Activated gamma-delta T cell treated with anti-CD3 and anti-CD28 coated beads, Interleukin-2, amount 50 U/mL, for 16 hours (primary cell): ENCODE data around the gene MEF2D.
A peak's percentile ranks its signal among the peaks of the same experiment; 100 is the strongest.

Experiments
- DNase-seq: peaks from one replicate; pipeline ENCODE4 v3.0.0-alpha.2; 2020; ENCODE audit warnings: low read depth

The MEF2D gene

DNA sequence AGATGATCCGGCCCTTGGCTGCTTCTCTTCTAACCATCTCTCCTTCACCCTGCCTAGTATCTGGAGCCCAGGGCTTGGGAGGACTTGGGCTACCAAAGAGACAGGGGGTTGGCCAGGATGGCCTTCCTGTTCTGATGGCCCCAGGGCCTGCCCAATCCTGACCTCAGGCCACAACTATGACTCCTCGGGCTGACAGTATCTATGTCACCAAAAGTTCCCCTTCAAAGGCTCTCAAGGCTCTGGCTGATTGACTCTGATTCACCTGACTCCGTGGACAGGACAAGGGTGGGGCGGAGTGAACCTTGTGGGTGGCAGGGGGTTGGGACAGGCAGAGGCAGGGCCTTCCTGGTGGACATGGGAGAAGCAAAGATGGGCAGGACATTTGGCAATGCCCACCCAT lies 12.7 kb downstream of the MEF2D start:
- DNase-seq: no peak

DNA sequence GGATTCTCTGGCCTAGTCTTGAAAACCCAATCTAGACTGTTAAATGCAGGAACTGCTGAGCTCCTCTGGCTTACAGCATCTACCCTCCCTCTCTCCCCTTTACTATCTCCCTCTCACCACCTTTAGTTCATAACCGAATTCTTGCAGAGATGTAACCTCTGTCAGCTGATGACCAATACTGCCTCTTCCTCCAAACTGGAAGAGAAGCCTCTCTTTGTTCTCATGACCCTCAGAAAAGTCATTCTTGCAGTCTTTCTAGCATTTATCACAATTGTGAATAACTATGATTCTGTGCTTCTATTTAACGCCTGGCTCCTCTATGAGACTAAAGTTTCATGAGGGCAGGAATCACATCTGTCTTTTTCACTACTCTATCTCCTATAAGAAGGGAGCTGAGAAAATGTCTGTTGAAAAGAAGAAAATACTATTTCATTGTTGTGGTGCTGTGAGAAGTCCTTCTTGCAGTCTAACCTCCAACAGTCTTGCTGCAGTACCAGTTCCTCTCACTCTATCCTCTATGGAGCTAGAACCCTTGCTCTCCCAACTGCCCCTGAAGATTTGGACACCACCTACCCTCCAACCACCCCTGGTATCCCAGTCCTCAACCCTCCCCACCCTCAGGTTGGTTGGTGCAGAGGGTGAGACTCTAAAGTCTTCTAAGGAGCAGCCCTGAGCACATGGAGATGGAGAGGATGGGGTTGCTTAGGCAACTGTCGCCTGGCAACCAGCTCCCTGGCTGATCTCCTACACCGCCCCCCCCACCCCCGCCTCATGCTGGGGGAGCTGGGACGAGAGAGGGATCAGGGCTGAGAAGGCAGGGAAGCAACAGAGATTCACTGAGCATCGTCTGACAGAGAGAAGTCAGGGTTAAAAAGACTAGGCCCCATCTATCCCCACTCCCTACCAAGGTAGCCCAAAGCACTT lies 13.9 kb downstream of the MEF2D start:
- DNase-seq: no peak

DNA sequence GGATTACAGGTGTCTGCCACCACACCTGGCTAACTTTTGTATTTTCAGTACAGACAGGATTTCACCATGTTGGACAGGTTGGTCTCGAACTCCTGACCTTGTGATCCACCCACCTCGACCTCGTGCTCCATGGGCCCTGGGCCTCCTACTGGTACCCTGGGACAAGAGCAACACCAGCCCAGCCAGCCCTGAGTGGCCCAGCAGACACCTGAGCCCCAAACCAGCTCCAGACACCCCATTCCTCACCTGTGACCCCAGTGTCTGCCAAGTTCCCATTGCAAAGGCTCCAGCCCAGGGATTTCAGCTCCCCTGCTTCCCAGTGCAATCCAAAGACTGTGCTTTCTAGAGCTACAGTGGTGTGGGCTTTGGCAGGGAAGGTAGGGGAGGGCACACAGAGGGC lies 14.6 kb downstream of the MEF2D start:
- DNase-seq: no peak

DNA sequence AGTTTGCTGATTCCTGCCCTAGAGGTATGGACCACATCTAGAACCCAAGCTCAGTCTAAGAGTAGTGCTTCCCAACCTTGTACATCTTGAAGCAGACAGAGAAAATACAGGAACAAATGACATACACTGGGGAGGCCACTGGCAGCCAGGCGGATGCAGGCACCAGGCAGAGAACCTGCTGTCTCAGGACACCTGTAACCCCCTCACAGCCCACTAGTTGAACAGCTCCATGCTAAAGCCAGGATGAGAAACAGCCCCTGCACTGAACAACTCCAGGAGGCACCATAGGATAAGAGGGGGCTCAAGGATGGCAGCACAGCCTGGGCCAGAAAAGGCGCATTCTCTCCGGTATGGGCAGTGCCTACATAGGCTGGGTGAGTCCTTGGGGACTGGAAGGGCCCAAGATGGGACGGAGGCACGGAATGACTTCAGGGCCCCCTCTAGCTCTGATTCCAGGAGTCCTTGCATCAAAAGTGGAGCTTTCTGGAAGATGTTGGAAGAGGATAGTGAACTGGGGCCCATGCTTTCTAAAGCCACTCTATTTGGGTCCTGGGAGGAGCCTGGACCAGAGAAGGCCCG lies 16.0 kb downstream of the MEF2D start:
- no peak for DNase-seq

DNA sequence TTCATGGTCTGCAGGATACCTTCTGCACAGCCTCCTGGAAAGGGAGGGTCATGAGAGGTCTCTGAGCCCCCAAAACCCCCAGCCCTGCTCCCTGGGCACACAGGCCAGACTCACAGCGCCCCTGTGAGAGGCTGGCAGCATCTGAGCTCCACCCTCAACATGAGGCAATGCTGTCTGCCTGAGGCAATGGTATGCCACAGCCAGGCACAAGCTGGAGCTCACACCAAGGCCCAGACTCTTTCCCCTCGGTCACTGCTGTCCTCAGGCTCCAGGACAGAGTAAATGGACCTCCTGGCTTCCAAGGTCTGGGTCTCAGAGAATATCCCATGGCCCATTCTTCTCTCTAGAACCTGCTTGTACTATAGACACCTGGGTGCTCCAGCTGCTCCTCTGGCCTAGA lies 17.2 kb downstream of the MEF2D start:
- DNase-seq: no peak

DNA sequence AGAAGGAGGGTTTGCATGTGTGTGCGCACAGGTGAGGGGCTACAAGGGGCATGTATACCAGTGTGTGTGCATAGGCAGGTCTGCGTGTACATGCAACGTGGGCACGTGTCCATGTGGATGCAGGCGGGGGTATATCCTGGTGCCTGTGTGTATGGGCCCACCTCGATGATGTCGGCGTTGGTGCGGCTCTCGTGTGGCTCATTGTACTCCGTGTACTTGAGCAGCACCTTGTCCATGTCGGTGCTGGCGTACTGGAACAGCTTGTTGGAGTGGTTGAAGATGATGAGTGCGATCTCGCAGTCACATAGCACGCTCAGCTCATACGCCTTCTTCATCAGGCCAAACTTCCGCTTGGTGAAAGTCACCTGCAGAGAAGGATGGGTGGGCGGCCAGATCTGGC lies 18.3 kb downstream of the MEF2D start:
- no peak for DNase-seq

DNA sequence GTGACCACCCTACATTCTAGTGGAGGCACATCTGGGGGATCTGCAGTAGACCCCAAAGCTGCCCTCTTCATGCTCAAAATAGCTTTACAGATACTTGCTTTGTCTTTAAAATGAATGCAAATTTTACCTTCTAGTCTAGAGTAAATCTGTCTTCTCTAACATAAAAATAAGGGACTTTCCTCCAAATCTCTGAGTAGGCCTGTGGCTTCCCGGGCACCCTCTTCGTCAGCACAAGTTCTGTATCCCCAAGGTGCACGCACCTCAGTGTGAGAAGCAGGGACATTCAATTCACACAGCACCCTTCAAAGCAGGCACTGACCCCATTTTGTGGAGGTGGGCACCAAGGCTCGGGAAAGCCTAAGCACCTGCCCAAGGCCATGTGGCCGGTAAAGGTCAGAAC lies 19.0 kb downstream of the MEF2D start:
- DNase-seq: no peak

DNA sequence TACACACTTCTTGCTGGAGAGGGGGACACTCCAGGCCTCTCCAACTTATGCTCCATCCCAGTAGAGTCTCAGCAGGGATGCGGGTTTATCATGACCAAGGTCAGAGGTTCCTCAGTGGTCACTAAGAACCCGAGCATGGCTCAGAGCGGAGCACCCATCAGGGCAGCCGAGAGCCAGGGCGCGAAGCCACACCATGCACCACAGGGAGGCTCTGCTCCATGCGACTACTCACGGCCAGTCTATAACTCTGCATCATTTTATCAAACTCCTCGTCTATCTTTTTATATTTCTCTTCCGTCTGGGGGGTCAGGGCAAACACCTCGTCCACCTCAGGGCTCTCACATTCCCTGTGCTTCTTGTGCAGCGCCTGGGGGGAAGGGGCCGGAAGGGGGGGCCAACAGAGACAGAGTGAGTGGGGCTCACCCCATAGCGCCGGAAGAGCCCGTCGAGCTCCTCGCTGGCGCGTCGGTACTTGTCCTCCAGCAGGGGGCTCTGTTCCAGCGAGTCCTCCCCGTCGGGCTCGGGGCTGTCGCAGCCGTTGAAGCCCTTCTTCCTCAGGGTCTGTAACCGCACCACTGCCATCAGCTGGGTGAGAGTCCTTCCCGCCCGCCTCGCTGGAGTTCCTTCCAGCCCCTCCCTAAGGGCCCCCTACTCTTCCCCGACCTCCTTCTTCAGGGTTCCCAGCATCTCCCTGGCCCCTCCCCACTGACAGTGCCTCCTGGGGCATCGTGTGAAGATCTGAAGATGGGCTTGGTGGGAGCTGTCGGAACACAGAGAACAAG lies 20.0 kb downstream of the MEF2D start:
- DNase-seq: peak; percentile 75

DNA sequence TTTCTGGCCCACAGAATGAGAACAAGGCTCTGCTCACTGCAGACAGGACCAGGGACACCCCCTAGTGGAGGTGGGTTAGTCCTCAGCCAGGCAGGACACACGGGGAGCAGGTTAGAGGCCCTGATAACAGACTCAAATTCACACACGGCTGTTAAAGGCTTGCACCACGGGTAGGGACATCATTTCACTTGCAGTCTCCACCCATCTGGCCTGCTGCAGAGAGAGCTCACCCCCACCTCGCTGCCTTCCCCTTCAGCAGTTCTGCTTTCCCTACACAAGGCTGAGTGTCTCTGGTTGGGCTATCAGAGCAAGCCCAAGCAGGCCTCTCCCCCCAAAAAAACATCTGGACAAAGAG lies 20.6 kb downstream of the MEF2D start:
- no peak for DNase-seq

DNA sequence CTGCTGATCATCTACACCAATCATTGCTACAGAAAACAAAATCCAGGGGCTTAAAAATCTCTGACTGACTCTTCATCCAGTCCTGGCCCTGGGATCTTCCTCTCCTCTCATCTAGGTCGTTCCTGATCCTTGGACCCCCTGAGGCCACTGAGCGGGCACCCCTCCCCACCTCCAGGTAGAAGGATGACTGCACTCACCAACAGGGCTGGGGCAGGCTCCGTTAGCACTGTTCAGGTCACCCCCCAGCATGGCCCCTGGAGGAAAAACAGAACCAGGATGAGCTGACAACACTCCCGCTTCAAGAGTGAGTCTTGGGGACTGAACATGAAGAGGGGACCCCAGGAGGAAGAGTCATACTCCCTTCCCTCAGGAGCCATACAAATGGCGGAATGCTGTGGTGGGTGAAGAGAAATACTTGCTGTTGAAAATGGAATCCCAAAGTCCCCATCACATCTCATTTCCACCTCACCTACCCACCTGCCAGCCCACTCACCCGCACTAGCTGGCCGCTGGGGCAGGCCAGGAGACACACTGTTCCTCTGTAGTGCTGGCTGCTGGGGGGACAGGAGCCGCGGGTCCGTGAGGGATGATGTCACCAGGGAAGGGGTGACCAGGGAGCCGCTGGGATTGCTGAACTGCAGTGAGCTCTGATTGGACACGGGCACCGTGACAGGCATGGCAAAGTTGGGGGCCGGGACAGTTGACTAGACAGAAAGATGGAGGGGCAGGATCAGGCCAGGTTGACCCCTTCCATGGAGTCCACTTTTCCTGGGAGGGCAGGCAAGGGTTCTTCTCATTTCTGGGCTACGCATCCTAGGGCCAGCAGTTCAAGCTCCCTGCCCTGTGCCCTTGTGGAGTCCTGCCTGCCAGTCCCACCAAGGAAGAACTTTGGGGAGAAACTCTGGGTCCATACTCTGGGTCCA lies 21.2 kb downstream of the MEF2D start:
- DNase-seq: no peak

DNA sequence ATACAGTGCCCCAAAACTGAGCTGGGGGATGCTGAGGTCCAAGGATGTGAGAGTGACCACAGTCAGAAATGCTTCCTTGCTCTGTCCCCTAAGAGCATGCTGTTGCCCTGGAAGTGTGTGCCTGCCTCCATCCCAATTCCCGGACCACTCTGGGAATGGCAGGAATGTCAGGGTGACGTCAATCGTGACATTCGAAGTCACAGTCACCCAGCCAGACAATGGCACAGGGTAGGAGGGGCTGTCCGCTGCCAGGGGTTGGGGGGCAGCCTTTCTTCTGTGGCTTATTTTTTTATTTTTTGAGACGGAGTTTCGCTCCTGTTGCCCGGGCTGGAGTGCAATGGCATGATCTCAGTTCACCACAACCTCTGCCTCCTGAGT lies 22.3 kb downstream of the MEF2D start:
- DNase-seq: no peak

DNA sequence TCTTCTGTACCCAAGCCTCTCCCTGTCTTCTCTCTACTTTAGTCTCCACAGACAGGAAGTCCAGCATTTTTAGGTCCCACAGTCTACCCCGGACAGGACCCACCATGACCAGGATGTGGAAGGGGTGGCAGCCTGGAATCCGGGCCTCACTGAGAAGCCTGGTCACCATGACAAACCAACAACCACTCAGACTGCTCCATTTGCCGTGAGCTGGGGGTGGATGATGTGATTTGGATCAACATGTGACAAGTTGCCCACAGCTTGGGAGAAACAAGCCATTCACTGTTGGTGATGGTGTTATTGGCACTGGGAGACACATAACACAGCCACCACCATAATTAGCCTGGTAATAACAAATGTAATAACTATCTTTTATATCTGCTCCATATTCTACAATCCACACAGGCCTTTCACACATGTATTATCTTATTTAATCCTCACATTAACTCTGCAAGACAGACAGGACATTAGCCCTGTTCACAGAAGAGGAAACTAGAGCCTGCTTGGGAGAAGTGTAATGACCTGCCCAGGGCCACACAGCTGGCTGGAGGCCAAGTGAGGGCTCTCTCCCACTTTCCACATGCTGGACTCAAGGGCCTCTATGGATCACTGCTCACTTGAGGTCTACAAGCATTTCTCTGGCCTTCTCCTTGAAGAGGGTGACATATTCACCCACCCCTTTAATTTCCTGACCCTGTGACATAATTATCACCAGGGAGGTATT lies 22.9 kb downstream of the MEF2D start:
- DNase-seq: no peak

DNA sequence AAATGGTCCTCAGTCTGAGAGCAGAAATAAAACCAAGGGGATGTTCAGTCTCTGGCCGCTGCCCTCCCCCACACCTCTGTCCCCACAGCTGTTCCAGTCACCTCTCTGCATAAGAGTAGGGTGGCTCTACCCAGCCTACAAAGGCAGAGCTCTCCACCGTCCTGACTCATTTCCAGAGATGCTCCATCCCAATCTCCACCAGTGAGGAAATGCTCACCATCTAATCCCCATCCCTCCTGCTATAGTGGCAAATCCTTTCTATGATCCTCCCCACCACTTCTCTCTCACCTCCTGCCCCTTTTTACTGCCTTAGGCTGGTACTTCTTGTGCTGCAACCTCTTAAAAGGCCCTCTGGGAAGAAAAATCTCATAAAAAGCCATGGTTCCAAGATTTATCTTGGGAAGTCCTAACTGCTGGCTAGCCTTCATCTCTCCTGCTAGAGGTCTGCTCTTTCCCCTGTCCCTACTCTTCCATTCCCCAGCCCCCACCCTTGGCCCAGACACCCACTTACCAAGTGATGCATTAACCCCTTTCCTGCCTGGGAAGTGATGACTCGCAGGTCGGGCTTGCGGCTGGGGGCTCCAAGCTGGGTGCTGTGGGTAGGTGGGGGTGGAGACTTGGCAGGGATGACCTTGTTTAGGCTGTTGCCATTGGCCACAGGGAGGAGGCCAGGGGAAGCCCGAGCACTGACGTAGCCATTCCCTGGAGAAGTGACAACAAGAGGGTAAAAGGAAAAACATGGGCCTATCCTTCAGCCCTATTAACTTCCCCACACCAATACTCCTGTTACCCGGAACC lies 23.9 kb downstream of the MEF2D start:
- DNase-seq: no peak

DNA sequence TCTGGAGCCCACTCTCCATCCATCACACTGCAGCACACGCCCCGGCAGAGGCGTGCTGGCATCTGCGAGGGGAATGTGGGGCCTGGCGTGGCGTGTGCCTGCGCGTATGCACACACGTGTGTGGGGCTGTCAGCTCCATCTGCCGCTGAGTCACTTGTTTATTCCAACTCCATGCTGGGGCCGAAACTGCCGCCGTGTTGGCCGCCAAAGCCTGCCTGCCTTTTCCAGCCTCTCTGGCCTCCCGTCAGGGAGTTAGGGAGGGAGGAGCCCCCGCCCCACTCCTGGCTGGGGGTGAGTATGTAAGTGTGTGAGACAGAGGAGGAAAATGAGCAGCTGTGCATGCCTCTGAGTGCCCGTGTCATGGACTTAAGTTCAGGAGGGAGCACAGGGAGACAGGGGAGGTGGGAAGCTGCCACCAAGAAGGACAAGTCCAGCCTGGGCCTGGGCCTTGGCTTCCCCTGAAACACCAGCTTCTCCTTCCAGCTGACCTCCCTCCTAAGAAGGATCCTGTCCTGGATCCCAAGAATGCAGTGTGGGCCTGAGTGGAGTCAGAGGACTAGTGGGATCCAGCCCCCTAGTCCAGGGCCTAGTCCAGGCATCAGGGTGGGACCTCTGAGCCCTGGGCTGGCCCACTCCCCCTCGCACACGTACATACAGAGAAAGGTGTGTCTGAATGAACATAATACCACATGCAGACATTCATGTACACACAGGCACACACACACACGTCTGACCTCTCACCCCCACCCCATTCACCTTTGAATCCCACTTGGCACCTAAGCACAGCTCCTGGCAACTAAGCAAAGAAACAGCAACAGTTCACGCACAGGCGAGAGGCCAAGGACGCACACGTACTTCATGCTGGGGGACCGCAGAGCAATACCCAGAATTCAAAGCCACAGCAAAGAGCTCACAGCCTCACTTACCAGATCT lies 24.7 kb downstream of the MEF2D start:
- no peak for DNase-seq

DNA sequence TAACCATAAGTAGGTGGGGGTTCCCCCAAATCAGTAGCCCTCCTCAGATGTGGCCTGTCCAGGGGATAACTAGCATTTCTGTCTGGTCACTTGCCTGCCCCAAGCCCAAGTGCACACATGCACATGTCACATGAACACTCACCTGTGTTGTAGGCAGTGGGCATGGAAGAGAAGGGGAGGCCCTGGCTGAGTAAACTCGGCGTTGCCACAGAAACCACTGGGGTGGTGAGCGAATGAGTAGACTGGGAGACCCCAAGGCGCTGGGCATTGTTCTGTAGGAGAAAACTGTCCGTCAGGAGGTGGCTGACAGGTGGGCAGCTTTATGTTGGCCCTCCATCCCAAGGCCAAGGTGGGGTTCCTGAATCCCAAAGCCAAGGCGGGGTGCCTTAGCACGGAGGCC lies 25.6 kb downstream of the MEF2D start:
- DNase-seq: no peak

DNA sequence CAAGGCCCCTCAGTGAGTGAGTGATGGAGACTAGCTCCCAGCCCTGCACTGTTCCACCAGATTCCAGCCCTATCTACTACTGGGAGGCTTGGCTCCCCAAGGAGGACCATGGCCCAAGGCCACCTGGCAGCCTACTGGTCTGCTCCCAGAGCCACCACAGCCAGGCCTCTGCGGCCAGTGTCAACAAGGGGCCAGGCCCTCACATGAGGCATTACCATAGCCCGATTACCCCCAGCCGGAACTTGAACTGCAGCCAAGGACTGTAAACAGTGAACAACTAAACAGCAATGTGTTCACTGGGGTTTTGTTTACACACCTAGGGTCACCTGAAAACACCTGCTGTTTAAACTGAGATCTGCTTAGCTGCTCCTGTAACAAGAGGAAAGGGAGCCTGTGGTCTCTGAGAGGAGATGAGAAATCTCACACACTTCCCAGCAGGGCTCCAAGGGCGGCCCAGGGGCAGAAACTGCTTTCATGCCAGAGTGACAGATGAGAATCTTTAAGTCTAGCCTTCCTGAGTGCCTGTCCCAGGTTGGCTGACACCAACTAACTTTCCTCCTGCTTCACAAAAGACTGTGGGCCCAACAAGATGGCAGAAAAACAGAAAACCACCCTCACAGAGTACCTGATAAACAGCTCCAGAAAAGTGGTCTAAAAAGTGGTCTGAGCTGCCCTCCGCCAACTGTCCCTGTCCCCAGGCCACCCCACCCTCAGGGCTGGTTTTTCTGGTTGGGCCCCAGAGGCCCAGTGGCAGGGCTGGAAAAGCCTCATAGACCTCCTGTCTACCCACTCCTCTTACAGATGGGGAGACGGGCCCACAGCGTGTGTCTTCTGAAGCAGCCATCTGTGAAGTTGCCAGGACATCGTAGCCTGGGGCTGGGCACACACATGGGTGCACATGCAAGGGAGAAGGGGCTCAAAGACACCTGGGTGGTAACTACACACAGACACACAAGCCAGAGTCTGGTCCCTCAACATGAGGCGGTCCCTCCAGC lies 28.8 kb downstream of the MEF2D start:
- DNase-seq: no peak

DNA sequence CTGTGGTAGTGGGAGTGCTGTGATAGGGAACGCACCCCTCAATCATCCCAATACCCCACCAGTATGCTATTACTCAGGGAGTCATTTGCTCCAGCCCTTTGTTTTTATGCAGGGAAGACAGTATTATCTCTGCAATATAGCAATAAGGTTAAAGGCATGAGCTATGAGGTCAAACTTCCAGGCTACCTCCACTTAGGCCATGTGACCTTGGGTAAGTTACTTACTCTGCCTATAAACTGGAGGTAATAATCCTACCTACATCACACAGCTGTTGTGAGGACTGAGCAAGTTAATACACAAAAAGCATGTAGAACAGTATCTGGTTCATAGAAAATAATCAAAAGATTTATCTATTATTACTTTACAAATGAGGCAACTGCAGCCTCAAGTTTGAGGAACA lies 30.1 kb downstream of the MEF2D start:
- no peak for DNase-seq

DNA sequence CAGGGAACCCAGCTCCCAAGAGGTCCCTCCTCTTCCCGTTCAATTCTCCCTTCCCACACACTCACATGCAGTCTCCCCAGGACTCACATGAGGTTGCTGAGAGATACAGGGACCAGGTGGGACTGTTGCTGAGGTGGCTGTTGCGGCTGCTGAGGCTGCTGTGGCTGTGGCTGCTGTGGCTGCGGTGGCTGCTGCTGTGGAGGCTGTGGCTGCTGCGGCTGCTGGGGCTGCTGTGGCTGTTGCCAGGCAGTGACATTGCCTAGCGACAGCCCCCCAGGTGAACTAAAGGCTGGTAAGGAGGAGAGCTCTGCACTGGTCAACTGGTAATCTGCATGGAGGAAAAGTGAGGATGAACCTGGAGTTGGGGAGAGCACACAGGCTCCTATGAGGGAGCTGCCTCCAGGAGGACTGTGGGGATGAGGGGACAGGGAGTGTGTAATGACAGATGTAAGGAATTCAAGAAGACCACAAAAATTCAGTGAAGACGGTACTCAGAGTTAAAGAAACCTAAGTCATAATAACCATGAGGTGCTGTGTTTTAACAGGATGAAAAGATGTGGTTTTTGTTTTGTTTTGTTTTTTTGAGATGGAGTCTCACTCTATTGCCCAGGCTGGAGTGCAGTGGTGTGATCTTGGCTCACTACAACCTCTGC lies 31.8 kb downstream of the MEF2D start:
- no peak for DNase-seq
